Stimulated activated CD8-positive, alpha-beta memory T cell treated with anti-CD3 and anti-CD28 coated beads, Interleukin-12 subunit alpha, Interleukin-12 subunit beta, amount 100 ng/mL, for 24 hours (primary cell): ENCODE measurements around the gene NFE2L2.
"Not testable (repeated sequence)": the region's sequence is repeated elsewhere in the genome, so short reads cannot be mapped to it uniquely, and the experiment has no call there.

Experiments
- DNase-seq: peaks from one replicate; pipeline ENCODE4 v3.0.0-alpha.2; 2020; ENCODE audit errors: extremely low read depth

Gene NFE2L2

GRCh38 chr2:177257471-177257870, 7.1 kb downstream of the NFE2L2 start:
- DNase-seq, result no peak

GRCh38 chr2:177256695-177257094, 7.8 kb downstream of the NFE2L2 start:
- no peak for DNase-seq

DNA sequence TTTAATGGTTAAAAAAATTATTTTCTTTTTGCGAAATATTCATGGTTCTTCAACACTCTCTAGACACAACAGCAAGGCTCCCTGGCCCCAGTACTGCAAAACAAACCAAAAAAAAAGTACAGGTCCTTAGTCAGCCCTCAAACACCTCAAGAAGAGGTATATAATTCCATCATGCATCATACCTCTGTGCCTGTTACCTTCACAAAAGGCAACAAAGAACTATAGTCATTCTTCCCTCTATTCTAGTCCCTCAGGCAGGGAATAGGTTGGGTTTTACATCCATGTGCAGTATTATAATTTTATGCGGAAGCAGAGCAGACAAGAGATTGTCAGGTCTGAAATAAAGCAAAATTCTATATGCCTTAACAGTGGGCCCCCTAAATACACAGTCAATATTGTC, 8.5 kb downstream of the NFE2L2 start:
- no peak for DNase-seq

DNA sequence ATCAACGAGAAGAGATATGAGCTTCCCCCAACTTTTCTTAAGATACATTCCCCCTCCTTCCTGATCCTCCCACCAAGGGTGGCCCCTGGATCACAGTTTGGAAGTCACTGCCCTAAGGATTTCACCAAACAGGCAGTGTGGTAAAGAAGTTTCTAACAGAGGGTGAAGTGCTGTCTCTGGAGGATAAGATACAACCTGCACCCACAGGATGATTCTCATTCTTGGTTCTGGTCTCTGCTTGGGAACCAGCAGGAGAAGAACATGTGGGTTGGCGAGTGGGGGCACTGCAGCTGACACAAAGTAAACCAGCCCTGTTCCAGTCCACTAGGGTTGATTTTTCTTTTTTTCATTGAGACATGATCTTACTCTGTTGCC, 9.3 kb downstream of the NFE2L2 start:
- no peak for DNase-seq

DNA sequence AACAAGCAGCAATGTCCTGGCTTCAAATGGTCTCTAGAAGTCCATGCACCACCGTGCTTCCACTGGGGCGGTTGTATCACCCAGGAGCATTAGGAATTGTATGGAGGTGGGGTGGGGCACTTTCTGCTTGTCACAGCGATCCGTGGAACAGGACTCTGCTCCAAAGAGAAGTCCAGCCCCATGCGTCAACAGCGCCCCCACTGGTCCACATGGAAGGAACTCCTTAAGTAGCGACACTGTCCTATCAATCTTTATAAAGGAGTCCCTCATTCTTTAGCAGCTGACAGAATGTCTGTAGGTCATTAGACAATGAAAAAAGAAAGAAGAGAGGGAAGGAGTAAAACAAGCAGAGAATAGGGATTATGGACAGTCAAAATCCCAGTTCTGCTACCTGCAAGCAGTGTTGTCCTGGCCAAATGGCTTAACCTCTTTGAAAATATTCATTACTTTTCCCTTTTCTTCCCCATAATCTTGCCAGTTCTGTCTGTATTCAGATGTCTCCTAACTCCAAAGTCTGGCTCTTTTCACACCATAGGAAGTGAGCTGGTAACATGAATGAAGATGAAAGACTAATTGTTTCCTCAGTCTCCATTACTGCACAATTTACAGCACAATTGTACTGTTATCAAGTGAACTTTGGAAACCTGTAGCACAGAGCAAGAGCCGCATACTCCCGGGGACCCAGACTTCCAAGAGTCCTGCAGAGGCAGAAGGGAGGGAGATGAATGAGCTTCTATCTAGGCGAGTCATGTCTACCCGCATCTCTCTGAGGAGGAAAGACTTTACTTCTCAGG, 9.9 kb downstream of the NFE2L2 start:
- DNase-seq, result no peak

GRCh38 chr2:177253704-177254103, 10.8 kb downstream of the NFE2L2 start:
- DNase-seq, result no peak

- DNase-seq, result no peak
Observed at GRCh38 chr2:177252808-177253531, 11.6 kb downstream of the NFE2L2 start.

- DNase-seq, result no peak
Observed at GRCh38 chr2:177251165-177251542, 13.4 kb downstream of the NFE2L2 start.

DNA sequence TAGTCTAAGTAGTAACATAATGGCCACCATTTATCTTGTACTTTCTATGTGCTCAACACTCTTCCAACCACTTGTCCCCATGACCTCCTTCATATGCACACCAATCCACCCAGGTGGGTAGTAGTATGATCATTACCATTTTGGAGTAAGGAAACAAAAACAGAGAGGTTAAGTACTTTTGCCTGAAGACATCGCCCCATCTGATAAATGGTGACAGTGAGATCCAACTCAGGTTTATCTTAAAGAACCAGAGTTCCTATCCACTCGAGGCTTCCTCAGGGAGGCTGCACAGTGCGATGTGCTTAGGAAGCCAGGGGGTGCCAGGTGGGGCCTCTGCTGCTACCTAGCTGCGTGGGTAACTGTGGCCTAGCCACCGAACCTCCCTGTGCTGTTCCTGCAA, 14.1 kb downstream of the NFE2L2 start:
- DNase-seq, result no peak

GRCh38 chr2:177249038-177249437, 15.5 kb downstream of the NFE2L2 start:
- no peak for DNase-seq

- no peak for DNase-seq
Observed at GRCh38 chr2:177247693-177248262, 16.7 kb downstream of the NFE2L2 start.

DNA sequence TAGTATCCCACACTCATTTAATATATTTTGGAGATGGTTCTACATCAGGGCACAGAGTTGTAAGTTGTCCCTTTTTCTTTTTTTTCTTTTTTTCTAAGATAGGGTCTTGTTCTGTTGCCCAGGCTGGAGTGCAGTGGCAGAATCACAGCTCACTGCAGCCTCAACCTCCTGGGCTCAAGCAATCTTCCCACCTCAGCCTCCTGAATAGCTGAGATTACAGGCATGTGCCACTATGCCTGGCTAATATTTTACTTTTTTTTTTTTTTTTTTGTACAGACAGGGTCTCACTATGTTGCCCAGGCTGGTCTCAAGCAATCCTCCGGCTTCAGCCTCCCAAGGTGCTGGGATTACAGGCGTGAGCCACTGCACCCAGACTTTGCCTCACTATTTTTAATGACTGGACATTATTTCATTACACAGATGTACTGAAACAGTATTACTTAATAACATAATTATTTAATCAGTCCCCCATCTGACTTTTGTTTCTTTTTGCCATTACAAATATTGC, 17.9 kb downstream of the NFE2L2 start:
- not testable (repeated sequence) for DNase-seq

DNA sequence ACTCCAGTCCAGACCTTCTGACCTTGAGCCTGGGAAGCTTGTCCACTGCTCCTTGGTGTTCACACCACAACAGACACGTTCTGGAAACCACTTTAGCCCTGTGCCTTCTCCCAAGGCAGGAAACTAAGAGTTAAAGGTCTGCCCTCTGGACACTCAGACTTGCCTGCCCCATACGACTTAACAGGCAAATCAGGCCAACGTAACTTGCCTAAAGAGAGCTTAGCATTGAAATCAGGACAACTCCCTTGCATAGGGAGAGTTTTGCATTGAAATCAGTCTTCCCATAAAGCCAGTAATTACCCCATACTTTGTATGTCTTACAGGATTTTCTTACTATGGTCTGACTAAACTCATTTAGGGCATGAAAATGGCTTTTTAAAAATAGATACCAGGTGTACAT, 18.5 kb downstream of the NFE2L2 start:
- DNase-seq, result no peak

- no peak for DNase-seq
Observed at GRCh38 chr2:177245010-177245422, 19.5 kb downstream of the NFE2L2 start.

DNA sequence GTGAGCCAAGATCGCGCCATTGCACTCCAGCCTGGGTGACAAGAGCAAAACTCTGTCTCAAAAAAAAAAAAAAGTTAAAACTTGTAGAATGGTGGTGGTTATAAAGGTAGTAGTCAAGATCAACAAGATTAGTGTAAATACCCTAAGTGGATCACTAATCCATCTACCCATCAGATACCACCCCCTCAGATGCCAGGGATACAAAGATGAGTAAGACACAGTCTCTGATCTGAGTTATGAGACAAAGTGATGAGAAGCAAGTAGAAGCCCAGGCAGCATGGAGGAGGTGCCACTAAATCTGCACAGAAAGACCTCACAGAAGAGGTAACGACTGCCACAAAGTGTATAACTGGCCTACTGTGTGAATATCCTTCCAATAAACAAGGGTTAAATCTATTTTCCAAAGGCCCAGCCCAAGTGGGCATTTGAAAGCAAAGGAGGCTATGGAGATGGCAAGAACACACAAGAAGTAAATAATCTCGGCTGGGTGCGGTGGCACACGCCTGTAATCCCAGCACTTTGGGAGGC, 20.2 kb downstream of the NFE2L2 start:
- no peak for DNase-seq

- DNase-seq, result no peak
Observed at GRCh38 chr2:177243476-177243875, 21.1 kb downstream of the NFE2L2 start.

- no peak for DNase-seq
Observed at GRCh38 chr2:177243073-177243472, 21.5 kb downstream of the NFE2L2 start.

DNA sequence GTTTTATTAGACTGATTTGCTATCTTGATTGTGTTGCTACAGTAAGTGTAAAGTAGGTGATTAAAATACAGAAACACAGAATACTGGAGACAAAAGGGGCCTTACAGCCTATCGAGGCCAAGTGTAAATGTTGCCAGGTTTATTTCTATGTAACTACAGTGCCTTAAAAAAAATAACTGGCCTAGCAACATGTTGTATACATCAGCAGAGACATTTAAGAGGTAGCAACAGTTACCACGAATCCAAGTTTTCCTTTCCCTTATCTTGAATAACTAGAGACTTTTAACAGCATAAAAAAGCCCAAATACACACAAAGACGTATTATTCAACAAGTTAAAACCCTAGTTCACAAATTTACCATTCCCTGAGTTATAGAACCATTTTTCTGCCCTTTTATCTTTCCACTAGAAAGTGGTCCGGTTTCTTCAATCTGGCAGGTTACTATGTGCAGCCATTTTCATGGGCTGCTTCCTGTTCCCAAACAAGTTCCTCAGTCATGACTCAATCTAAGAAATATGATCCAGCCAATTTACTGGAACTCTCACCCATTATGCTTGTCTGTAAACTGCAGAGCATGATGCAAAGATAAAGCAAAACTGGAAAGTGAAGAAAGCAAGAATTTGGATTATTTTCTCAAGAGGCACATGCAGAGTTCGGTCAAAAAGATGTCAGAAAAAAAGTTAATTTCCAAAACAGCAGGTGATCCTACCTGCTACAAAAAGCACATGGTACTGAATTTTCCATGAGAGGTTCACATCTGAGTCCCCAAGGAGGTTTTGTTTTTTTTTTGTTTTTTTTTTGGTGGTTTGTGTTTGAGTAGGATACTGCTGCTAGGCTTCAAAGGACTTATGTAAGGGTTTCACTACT, 22.2 kb downstream of the NFE2L2 start:
- no peak for DNase-seq

DNA sequence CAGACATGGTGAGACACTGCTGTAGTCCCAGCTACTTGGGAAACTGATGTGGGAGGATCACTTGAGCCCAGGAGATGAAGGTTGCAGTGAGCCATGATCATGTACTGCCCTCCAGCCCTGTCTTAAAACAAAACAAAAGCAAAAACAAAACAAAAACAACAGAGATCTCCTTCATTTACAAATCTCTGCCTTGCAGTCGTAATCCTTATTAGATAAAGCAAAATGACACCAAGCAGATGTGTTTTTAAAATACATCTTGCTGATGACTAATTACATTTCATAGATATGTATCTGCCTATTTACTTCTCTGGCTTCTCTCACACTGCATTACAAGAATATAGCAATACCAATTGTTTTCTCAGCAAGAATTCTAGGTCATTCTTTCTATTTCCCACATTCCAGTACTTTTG, 22.8 kb downstream of the NFE2L2 start:
- no peak for DNase-seq

DNA sequence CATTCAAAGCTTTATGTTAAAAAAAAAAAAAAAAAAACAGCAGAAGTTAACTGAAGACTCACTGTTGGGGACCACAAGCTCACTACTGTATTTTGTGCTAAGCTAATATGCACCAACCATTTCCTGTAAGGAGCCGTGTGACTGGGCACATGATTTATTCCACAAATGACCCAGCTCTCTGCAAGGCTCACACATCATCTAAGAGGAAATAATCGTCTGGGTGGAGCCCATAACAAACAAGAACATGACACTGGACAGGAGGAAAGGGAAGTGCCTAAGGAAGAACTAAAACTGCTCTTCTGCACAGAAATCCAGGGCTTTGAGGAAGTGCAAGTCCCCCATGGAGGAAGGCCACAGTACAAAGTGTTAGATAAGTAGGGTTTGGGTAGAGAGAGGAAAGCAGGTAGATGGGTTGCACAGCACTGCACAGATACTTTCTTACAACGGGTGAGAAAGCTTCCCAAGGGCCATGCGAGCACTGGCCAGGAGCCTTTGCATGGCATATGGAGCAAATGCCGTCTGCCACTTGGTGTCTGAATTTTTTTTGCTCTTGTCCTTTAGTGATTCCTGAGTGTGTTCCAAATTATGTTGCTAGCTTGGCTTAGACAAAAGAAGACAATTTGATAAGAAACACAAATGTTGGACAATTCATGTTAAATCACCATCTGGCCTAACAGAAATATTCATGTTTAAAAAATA, 24.4 kb downstream of the NFE2L2 start:
- no peak for DNase-seq

DNA sequence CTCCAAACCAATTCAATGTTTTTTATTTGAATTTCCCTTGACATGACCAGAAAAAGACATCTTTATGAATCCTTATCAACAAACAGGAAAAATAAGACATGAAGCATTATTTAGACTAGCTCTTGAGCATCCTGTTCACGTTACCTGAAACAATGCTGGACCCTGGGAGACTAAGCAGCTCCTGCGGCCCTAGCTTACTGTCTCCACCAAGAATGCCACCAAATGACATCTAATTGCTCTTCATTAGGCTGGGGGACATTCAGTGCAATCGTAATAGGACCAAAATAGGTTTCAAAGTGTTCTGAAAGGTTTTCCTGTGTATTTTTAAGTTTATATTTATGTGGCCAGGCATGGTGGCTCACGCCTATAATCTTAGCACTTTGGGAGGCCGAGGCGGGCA, 25.5 kb downstream of the NFE2L2 start:
- no peak for DNase-seq
